Lower leg skin (tissue), 4 donors: ENCODE results near the gene ACTG1. TPM values are rescaled to one million over a fixed set of nuclear protein-coding genes. Genes with fewer than 3 reads are reported as not detected.

ENCODE experiments used
- DNase-seq, 2 donors: peaks; one replicate each; pipeline ENCODE4 v3.0.0-alpha.2; 2019; ENCODE audit warnings: low spot score in 2 of 2
- H3K4me3 ChIP-seq: fragments of 200-600 bp; sonication (generic); 2 replicates; pipeline ENCODE4 v1.5.1; 2017; ENCODE audit warnings: mild to moderate bottlenecking, low read depth; ENCODE audit not compliant: poor library complexity, severe bottlenecking
- POLR2A ChIP-seq, 2 donors: fragments of 450-650 bp; IDR thresholded peaks; one replicate each; pipeline ENCODE4 v1.6.1; 2016 to 2017; ENCODE audit warnings: antibody characterized with exemption in 2 of 2, mild to moderate bottlenecking in 1 of 2, moderate library complexity in 1 of 2
- WGBS, 2 donors: methylation state at CpG; one replicate each; pipeline ENCODE4 v1.1.5; 2018; 5-methylcytosine and 5-hydroxymethylcytosine counted together
- intact Hi-C: fragments of 100-400 bp; cut with DNase I; formaldehyde crosslinking; loops from one replicate; pipeline ENCODE4 v1.15.0; 2023; ENCODE audit warnings: low total_unique reads
- total RNA-seq, 4 donors: library from RNA; depleted of rRNA; stranded (reverse); fragments of >200 nt; gene quantifications; one replicate each; pipeline ENCODE4 v1.1.0, GENCODE V29; 2016
- TF ChIP-seq, protein P1 (sequence below), 3 donors: fragments of 450-650 bp; IDR thresholded peaks; one replicate each; pipeline ENCODE4 v1.5.1; 2016; ENCODE audit warnings: antibody characterized with exemption in 3 of 3, mild to moderate bottlenecking in 3 of 3, moderate library complexity in 2 of 3

The ACTG1 gene
- total RNA-seq, 4 donors from 2014 or later = 3,349 to 4,521 (median 4,085) TPM

DNA sequence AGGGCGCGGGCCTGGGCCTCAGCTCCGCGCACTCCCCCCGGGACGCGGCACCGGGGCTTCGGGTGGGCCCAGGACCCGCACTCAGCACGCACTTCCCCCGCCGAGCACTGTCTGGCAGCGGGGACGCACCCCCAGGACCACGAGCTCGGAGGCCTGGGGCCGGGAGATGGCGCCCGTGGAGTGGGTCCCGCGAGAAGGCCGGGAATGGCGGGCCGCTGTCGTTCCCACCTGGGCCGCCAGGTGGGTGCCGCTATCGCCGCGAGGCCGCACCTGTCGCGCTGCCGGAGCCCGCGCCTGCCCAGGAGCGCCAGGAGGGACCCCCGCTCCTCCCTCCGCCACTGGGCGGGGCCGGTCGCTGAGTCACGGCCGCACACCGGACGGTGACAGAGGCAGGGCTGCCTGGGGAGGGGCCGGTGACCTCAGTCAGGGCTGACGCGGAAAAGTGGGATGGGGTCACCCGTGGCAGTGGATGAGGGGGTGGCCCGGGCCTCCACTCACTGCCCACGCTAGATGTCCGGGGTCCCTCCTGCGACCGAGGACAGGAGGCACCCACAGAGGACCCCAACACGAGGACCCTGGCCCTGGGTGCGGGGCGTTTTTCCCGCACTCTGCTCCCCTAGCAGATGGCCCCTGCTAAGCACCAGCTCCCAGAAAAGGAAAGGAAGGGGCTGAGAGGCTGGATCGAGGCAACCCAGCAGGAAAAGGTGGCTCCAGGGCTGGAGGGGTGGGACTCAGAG, 6.9 kb upstream of the ACTG1 start:
- DNase-seq = no peak
- TF ChIP-seq, protein P1, sequence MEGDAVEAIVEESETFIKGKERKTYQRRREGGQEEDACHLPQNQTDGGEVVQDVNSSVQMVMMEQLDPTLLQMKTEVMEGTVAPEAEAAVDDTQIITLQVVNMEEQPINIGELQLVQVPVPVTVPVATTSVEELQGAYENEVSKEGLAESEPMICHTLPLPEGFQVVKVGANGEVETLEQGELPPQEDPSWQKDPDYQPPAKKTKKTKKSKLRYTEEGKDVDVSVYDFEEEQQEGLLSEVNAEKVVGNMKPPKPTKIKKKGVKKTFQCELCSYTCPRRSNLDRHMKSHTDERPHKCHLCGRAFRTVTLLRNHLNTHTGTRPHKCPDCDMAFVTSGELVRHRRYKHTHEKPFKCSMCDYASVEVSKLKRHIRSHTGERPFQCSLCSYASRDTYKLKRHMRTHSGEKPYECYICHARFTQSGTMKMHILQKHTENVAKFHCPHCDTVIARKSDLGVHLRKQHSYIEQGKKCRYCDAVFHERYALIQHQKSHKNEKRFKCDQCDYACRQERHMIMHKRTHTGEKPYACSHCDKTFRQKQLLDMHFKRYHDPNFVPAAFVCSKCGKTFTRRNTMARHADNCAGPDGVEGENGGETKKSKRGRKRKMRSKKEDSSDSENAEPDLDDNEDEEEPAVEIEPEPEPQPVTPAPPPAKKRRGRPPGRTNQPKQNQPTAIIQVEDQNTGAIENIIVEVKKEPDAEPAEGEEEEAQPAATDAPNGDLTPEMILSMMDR (IDR thresholded peaks at IDR 0.05) = no peak
- no peak for TF ChIP-seq POLR2A (IDR thresholded peaks at IDR 0.05)
- H3K4me3 ChIP-seq = peak overlapping the region; percentile 14
- intact Hi-C loops = no loop called here
- WGBS, 2 donors = 7 to 53% methylated on average over 3 to 43 of the region's 61 CpGs

DNA sequence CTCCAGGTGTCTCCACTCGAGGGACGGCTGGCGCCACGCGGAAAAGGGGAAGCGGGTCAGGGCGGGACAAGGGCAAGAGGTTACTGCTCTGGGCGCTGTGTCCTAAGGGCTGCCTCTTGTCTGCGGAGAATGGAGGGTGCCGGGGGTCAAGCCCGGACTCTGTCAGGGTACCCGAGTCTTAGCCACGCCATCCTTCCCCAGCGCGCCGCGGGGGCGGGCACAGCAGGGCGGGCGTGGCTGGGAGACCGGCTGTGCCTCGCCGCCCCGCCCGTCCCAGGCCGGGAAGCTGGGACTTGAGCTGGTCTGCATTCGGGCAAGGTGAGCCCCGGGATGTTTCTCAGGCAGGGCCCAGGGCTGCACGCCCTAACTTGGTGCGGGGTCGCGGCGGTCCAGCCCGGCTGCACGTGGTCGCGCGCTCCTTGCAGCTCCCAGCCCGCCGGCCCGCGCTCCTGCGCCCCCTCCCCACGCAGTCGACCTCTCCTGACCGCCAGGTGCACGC, 6.2 kb upstream of the ACTG1 start:
- WGBS, 2 donors = 0 to 2% methylated on average over 18 to 28 of the region's 47 CpGs
- no peak for DNase-seq
- no peak for TF ChIP-seq POLR2A (IDR thresholded peaks at IDR 0.05)
- TF ChIP-seq, protein P1 (IDR thresholded peaks at IDR 0.05) = no peak
- peak overlapping the region; percentile 14 for H3K4me3 ChIP-seq
- intact Hi-C loops = no loop called here

DNA sequence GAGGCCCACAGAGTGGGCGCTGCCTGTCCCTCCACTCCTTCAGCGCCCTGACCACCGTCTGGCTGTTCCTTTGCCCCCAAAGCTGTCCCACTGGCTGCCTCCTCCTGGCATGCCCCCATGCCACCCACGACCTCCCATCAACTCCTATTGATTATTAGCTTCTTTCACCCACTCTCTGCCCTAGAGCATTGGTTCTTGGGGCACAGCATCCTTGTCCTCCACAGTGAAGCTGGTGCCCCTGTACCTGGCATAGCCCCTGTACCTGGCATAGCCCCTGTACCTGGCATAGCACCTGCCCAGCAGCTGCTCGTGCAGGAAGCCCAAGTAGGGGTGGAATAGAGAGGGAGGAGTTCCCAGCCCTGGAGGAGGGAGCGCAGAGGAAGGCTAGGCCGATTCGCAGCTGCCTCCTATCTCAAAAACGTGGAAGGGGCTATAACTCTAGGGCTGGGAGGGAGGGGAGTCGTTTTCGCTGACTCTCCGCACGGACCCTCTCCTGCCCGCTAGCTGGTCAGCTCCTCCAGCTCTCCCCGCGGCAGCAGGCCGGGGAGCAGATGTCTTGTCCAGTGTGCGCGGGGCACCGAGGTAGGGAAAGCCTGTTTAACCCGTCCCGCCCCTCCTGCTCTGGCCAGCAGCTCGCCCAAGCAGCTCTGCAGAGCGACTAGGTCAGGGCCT, 5.7 kb upstream of the ACTG1 start:
- TF ChIP-seq, protein P1 (IDR thresholded peaks at IDR 0.05) = no peak
- TF ChIP-seq POLR2A (IDR thresholded peaks at IDR 0.05) = no peak
- intact Hi-C loops = no loop called here
- 30 to 41% methylated on average over 22 to 24 of the region's 24 CpGs for WGBS, 2 donors
- DNase-seq = no peak
- H3K4me3 ChIP-seq = no peak overlapping the region

DNA sequence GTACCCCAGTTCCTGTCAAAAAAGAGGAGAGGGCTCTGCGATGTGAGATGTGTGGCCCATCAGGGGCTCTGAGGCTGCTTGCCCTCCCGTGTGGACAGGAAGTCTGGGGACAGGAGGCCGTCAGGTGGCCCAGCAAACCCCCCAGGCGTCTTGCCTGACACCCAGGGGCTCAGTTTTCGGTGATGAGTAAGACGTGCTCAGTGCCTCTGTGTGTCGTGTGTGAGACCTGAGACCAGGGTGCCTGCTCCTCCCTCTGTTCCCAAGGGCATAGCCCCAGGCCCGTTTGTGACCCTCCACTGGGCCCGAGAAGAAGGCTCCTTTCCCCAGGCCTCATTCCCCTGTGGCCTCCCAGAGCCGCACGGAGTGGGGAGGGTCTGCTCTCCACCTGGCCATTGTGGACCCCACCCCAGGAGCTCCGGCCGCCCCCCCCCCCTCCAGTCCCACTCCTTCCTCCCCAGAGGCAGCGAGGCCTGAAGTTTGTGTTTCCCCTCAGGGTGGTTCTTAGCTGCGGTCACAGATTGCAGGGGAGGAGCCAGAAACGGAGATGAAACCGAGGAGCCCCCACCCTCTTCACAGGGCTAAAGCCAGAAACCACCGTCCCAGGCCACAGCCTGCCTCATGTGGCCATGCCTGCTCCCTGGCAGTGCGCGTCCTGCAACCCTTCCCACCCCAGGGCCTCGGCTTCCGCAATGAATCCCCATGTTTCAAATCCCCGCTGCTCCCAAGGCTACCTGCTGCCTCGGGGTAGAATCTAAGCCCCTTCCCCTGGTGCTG, 4.9 kb upstream of the ACTG1 start:
- no peak for DNase-seq
- 59 to 60% methylated on average over 16 to 22 of the region's 24 CpGs for WGBS, 2 donors
- intact Hi-C loops = no loop called here
- no peak overlapping the region for H3K4me3 ChIP-seq
- TF ChIP-seq, protein P1 (IDR thresholded peaks at IDR 0.05) = no peak
- no peak for TF ChIP-seq POLR2A (IDR thresholded peaks at IDR 0.05)

DNA sequence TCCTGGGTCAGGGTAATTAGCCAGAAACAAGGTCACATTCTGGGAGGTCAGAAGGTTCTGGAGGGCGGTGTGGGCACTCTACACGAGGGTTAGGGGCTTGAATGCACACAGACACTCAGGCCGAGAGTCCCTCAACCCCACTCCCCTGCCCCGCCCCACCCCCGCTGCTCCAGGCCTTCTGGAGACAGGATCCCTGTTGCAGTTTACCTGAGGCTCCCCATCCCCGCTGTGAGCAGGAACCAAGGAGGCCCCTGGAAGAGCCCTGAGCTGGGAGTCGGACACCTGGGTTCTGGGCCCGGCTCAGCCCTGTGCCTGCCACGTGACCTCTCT, 4.4 kb upstream of the ACTG1 start:
- no peak for DNase-seq
- TF ChIP-seq, protein P1 (IDR thresholded peaks at IDR 0.05) = no peak
- TF ChIP-seq POLR2A (IDR thresholded peaks at IDR 0.05) = no peak
- no peak overlapping the region for H3K4me3 ChIP-seq
- intact Hi-C loops = no loop called here
- WGBS, 2 donors = 77 to 82% methylated on average over 8 to 9 of the region's 9 CpGs
